ENCODE data around the gene OSM.
"Not testable (repeated sequence)": the region's sequence is repeated elsewhere in the genome, so short reads cannot be mapped to it uniquely, and the experiment has no call there.

OSM gene

DNA sequence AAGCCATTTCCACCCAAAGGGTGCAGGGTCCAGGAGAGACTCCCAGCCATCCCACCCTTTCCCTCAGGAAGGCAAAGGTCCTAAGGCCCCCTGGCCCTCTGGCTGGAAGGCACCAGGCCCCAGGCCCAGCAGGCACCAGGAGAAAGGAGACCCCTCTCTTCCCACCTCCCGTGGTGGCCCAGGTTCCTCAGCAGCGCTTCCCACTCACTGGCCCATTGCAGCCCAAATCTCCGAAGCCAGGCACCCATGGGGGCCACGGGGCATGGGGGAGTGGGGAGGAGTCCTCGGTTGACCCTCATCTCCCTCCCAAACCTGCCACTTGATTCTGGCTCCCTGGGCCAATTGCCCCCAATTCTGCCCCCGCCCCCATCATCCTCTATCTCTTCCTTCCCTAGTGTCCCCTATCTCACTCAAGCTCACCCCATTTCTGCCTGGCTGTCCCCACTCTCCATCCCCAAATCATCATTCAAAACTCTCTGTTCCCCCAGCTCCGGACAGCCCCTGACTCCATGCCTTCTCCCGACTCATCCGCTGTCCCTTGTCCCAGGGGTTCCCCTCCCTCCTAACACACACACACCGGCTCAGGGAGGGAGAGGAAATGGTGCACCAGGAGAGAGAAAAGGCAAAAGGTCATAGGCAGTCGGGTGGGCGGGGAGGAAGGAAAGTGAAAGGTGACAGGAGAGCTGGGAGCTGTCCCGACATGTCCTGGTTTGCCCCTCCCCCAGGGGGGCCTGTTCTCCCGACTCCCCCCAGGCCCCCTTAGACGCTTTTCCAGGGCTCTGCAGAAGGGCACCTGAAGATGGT, 21.3 kb downstream of the OSM start:
- peak in 1 of 3 donors; percentile 36 for DNase-seq (ENCODE audit: low read depth in 3 of 3)

DNA sequence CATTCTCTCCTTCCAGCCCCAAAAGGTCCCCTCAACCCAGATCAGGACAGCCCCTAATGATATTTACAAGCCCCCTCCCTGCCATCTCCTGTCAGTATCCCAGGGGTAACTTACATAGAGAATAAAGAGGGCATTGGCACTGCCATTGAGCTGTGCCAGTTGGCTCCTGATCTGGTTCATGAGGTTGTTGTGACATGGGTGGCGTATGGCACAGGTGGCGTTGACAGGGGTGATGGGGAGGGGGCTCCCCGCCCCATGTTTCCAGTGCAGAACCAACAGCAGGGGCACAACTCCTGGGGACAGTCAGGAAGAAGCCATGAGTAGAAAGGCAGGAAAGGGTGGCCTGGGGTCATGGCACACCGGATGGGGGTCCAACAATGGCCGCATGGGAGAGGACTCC, 22.0 kb downstream of the OSM start:
- DNase-seq (ENCODE audit: low read depth in 3 of 3): no peak

- DNase-seq (ENCODE audit: low read depth in 3 of 3): no peak
Measured at GRCh38 chr22:30244066-30244465, 22.6 kb downstream of the OSM start.

- DNase-seq (ENCODE audit: low read depth in 3 of 3): no peak
Measured at GRCh38 chr22:30243661-30244060, 23.0 kb downstream of the OSM start.

GRCh38 chr22:30241576-30242371, 24.9 kb downstream of the OSM start:
- DNase-seq (ENCODE audit: low read depth in 3 of 3): no peak

GRCh38 chr22:30240541-30241417, 25.9 kb downstream of the OSM start:
- no peak for DNase-seq (ENCODE audit: low read depth in 3 of 3)

GRCh38 chr22:30239488-30240405, 26.9 kb downstream of the OSM start:
- DNase-seq (ENCODE audit: low read depth in 3 of 3): no peak

GRCh38 chr22:30238661-30239487, 27.8 kb downstream of the OSM start:
- DNase-seq (ENCODE audit: low read depth in 3 of 3): no peak

GRCh38 chr22:30238136-30238535, 28.5 kb downstream of the OSM start:
- no peak for DNase-seq (ENCODE audit: low read depth in 3 of 3)

GRCh38 chr22:30236875-30237274, 29.8 kb downstream of the OSM start:
- DNase-seq (ENCODE audit: low read depth in 3 of 3): no peak

DNA sequence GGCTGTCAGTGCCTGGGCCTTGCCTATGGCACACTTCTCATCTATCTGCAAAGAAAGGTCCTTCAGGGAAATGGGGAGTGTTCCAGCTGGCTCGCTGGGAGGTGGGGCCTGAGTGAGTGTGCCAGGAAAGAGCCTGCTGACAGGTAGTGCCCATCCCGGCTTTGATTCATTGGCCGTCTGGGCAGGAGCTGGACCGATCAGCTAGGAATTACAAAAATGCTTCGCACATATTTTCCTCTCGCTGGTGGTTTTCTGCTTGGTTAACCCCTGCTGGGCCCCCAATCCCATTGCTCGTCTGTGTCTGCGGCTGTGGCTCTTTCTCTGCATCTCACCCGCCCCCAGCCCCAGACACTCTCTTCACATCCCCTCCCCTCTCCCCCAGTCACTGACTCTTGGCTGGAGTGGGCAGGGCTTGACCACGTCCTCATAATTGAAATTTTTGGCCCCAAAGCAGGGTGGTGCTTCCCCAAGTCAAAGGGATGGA, 30.9 kb downstream of the OSM start:
- no peak for DNase-seq (ENCODE audit: low read depth in 3 of 3)

- DNase-seq (ENCODE audit: low read depth in 3 of 3): no peak
Measured at GRCh38 chr22:30234786-30235470, 31.7 kb downstream of the OSM start.

DNA sequence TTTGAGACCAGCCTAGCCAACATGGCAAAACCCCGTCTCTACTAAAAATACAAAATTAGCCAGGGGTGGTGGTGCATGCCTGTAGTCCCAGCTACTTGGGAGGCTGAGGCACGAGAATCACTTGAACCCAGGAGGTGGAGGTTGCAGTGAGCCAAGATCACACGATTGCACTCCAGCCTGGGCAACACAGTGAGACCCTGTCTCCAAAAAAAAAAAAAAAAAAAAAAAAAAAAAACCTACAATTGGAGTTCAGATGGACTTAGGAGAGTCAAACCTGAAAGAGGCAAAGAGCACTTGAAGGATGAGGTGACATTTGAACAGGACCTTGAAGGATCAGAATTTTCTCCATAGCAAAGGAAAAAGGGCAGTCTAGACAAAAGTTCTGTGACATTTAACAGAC, 32.3 kb downstream of the OSM start:
- DNase-seq (ENCODE audit: low read depth in 3 of 3): not testable (repeated sequence)

DNA sequence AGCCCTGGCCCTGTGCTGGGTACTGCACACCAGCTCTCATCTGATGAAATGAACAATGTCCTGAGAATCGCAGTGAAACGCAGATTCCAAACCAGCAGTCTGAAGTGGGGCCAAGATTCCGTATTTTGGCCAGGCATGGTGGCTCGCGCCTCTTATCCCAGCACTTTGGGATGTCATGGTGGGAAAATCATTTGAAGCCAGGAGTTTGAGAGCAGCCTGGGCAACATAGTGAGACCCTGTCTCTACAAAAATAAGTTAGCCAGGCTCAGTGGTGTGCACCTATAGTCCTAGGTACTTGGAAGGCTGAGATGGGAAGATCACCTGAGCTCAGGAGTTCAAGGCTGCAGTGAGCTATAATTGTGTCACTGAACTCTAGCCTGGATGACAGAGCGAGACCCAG, 33.1 kb downstream of the OSM start:
- no peak for DNase-seq (ENCODE audit: low read depth in 3 of 3)

GRCh38 chr22:30232716-30233218, 33.9 kb downstream of the OSM start:
- no peak for DNase-seq (ENCODE audit: low read depth in 3 of 3)

DNA sequence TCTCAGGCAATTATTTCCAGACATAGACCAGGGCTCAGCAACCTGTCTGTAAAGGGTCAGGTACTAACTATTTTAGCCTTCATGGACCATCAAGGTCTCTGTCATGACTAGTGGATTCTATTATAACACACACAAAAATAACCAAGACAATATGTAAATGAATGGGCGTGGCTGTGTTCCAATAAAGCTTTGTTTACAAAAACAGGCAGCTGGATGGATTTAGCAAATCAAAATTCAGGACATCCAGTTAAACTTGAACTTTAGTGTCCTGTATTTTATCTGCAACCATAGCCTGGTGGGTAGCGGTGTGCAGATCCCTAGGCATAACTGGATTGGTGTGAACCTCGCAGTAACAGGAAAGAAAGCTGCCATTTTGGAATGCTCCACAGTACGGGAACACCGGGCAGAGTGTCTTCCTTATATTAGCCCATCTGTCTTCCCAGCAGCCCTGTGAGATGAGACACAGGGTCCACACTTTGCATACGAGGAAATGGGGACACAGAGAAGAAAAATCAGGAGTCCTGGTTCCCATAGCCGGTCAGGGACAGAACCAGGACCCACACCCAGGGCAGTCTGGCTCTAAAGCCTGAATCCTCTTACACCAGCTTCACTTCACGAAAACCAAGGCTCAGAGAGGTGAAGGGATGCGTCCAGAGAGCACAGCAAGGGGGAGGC, 35.7 kb downstream of the OSM start:
- no peak for DNase-seq (ENCODE audit: low read depth in 3 of 3)

GRCh38 chr22:30230330-30230729, 36.3 kb downstream of the OSM start:
- DNase-seq (ENCODE audit: low read depth in 3 of 3): no peak

DNA sequence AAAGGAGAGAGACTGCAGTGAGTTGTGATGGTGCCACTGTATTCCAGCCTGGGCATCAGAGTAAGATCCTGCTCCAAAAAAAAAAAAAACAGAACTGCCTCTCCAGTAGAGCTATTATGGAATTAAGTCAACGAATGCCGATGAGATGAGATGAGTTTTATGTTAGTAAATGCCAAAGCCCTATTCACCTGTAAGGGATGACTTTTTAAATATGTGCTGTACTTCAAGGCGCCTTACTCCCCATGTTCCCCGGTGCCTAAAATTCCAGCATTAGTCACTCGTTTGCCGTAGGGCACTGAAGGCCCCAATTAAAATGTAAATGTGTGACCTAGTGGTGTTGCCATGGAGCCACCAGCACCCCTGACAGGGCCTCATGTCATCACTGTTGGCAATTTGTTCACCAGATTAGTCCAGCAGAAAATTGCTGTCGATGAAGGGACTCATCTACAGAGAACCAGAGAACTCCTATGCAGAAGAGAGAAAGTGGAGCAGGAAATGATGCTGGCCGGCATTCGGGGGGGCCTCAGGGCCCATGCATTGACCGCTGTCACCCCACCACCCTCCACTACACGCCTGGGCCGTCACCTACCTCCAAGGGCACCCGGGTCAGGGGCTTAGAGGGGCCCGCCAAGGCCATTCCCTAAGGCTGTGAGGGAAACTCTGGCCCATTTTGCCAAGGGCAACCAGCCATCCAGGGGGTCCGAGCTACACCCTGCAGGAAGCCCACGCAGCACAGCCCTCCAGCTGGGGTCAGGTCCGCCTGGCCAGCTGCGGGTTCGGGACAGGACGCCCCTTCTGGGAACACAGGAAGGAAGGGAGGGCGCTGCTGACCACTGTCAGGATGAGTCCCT, 37.9 kb downstream of the OSM start:
- no peak for DNase-seq (ENCODE audit: low read depth in 3 of 3)

All from stimulated activated CD4-positive, alpha-beta T cell treated with anti-CD3 and anti-CD28 coated beads, TNF-alpha, amount 100 ng/mL, for 48 hours (primary cell).